Measurements from ENCODE around the gene HSPE1. TPM values are rescaled to one million over a fixed set of nuclear protein-coding genes. Genes with fewer than 3 reads are reported as not detected.
"Not testable (repeated sequence)": the region's sequence is repeated elsewhere in the genome, so short reads cannot be mapped to it uniquely, and the experiment has no call there.

The HSPE1 gene
- total RNA-seq, 1 donor from 2014 or later: 60.5 TPM

GRCh38 chr2:197464175-197464574 is 36.0 kb upstream of the HSPE1 start:
- H3K9me3 Mint-ChIP-seq (ENCODE audit: unreplicated experiment): no peaks in the 10 kb centered on the region
- peaks cover 34% of the 10 kb centered on the region for H3K36me3 Mint-ChIP-seq (ENCODE audit: unreplicated experiment)
- H3K4me3 Mint-ChIP-seq (ENCODE audit: unreplicated experiment): no peak overlapping the region
- no peak for TF ChIP-seq CTCF (IDR thresholded peaks at IDR 0.05)
- H3K27ac Mint-ChIP-seq (ENCODE audit: unreplicated experiment): no peak overlapping the region
- peaks cover 9% of the 10 kb centered on the region for H3K4me1 Mint-ChIP-seq (ENCODE audit: unreplicated experiment)
- no peaks in the 10 kb centered on the region for H3K27me3 Mint-ChIP-seq (ENCODE audit: unreplicated experiment)
- no peak for DNase-seq (ENCODE audit: extremely low spot score, unreplicated experiment)

GRCh38 chr2:197472166-197472565 is 28.0 kb upstream of the HSPE1 start:
- TF ChIP-seq CTCF (IDR thresholded peaks at IDR 0.05): no peak
- Mint-ChIP-seq H3K36me3 (ENCODE audit: unreplicated experiment) (peaks cover 33% of the 10 kb centered on the region), H3K9me3 (ENCODE audit: unreplicated experiment) (no peaks in the 10 kb centered on the region), H3K27ac (ENCODE audit: unreplicated experiment) (no peak overlapping the region), H3K4me1 (ENCODE audit: unreplicated experiment) (no peaks in the 10 kb centered on the region), H3K4me3 (ENCODE audit: unreplicated experiment) (no peak overlapping the region), H3K27me3 (ENCODE audit: unreplicated experiment) (no peaks in the 10 kb centered on the region)
- no peak for DNase-seq (ENCODE audit: extremely low spot score, unreplicated experiment)

GRCh38 chr2:197477797-197478196 is 22.4 kb upstream of the HSPE1 start:
- H3K27ac Mint-ChIP-seq (ENCODE audit: unreplicated experiment): no peak overlapping the region
- H3K4me3 Mint-ChIP-seq (ENCODE audit: unreplicated experiment): no peak overlapping the region
- peaks cover 29% of the 10 kb centered on the region for H3K36me3 Mint-ChIP-seq (ENCODE audit: unreplicated experiment)
- no peak for DNase-seq (ENCODE audit: extremely low spot score, unreplicated experiment)
- no peaks in the 10 kb centered on the region for H3K27me3 Mint-ChIP-seq (ENCODE audit: unreplicated experiment)
- H3K9me3 Mint-ChIP-seq (ENCODE audit: unreplicated experiment): no peaks in the 10 kb centered on the region
- no peaks in the 10 kb centered on the region for H3K4me1 Mint-ChIP-seq (ENCODE audit: unreplicated experiment)
- TF ChIP-seq CTCF (IDR thresholded peaks at IDR 0.05): no peak

GRCh38 chr2:197480165-197481036 is 19.8 kb upstream of the HSPE1 start:
- Mint-ChIP-seq H3K27ac (ENCODE audit: unreplicated experiment) (no peak overlapping the region), H3K4me1 (ENCODE audit: unreplicated experiment) (no peaks in the 10 kb centered on the region), H3K36me3 (ENCODE audit: unreplicated experiment) (peaks cover 27% of the 10 kb centered on the region), H3K27me3 (ENCODE audit: unreplicated experiment) (no peaks in the 10 kb centered on the region), H3K9me3 (ENCODE audit: unreplicated experiment) (peaks cover 3% of the 10 kb centered on the region), H3K4me3 (ENCODE audit: unreplicated experiment) (no peak overlapping the region)
- no peak for TF ChIP-seq CTCF (IDR thresholded peaks at IDR 0.05)
- DNase-seq (ENCODE audit: extremely low spot score, unreplicated experiment): no peak

- H3K27ac Mint-ChIP-seq (ENCODE audit: unreplicated experiment); H3K9me3 Mint-ChIP-seq (ENCODE audit: unreplicated experiment): not testable (repeated sequence)
Measured at GRCh38 chr2:197484248-197484647, 15.9 kb upstream of the HSPE1 start.

More at GRCh38 chr2:197484248-197484647, 15.9 kb upstream of the HSPE1 start:
- H3K27me3 Mint-ChIP-seq (ENCODE audit: unreplicated experiment); DNase-seq (ENCODE audit: extremely low spot score, unreplicated experiment); H3K4me3 Mint-ChIP-seq (ENCODE audit: unreplicated experiment); H3K4me1 Mint-ChIP-seq (ENCODE audit: unreplicated experiment): not testable (repeated sequence)
- peaks cover 44% of the 10 kb centered on the region for H3K36me3 Mint-ChIP-seq (ENCODE audit: unreplicated experiment)

All from osteocyte (in vitro differentiated cells).